GM21529 (cell line): ENCODE results near the gene ARID5B.
"Not testable (repeated sequence)": the region's sequence is repeated elsewhere in the genome, so short reads cannot be mapped to it uniquely, and the experiment has no call there.

ENCODE experiments used
- ATAC-seq: cut with Tn5 transposase; IDR thresholded peaks from one replicate; pipeline ENCODE4 v1.9.1; 2021; ENCODE audit not compliant: unreplicated experiment

ARID5B gene

DNA sequence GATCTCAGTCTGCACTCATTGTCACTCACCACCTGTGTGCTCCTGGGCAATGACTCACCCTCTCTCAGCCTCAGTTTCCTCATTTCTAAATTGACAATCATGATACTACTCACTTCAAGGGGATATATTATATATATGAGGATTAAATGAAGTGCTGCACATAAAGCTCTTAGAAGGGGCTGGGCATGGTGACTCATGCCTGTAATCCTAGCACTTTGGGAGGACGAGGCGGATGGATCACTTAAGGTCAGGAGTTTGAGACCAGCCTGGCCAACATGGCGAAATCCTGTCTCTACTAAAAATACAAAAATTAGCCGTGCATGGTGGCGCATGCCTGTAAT is 127.0 kb downstream of the ARID5B start:
- ATAC-seq, result not testable (repeated sequence)

DNA sequence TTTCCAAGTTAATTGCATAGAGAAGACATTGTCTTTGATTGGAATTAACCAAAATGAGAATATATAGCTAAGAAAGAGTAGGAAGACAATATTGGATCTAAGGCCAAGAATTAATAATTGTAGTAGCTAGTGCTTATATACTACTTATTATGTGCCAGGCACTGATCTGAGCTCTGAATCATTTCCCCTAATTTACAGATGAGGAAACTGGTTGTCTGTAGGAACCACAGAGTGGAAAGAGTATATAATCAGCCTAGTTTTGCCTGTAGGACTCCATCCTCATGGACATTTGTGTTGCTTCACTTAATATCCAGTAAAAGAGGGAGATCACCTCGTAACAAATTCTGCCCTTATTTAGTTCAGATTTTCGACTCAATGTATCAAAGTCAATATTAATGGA is 127.9 kb downstream of the ARID5B start:
- ATAC-seq, result no peak

DNA sequence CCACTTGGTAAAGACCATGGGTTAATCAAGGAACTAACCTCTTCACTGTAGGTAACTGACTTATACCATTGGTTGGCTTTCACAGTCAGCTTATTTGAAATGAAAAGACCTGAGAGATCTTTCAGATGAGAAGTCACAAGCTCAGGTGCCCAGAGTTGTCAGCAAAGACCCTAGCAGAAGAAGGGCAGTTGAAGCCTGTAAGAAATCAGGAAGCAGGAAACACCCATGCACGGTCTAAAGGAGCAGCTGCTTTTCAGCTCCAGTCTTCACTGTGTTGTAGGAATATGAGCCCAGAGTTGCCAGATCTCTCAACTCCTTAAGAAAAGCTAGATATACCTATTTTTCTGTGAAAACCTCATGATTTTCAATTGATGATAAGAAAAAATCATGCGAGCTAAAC is 130.0 kb downstream of the ARID5B start:
- no peak for ATAC-seq

DNA sequence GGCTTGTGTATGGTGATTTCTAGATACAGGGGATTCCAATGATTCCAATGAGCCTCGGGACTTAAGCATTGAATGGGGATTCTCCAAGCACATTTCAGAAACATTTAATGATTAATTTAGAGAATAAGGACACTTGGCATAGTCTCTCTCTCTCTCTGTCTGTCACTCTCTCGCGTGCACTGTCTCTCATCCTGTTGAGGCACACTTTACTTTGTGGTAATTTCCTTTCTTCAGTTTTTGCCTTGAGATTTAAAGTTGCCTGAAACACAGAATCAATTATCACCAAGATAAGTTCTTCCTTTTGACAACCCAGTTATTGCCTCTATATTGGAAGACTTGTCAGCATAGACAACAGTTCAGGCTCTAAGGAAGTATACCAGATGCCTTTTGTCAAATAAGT is 131.6 kb downstream of the ARID5B start:
- no peak for ATAC-seq

DNA sequence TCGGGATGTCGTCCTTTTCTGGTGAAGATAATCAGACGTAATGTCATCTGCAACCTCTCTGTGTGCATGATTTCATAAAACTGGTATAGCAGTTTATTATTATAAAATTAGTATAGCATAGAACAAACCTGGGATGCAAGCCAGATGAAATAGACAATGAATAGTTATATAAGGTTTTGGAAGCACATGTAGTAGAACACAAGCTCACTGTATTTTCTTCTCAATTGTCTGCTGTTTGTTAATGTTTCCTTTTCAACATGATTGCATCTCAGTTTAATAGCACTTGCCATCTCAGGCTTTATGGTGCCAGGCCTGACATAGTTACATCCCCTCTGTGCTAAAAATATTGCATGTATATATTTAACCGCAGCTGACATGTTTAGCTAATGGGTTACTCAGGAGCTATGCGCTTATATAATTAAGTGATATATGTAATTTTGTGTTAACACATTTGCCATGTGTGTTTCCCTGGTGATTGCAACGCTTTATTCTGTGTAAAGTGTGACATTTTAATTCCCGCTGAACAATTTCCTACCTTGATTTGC is 132.7 kb downstream of the ARID5B start:
- ATAC-seq, result no peak

DNA sequence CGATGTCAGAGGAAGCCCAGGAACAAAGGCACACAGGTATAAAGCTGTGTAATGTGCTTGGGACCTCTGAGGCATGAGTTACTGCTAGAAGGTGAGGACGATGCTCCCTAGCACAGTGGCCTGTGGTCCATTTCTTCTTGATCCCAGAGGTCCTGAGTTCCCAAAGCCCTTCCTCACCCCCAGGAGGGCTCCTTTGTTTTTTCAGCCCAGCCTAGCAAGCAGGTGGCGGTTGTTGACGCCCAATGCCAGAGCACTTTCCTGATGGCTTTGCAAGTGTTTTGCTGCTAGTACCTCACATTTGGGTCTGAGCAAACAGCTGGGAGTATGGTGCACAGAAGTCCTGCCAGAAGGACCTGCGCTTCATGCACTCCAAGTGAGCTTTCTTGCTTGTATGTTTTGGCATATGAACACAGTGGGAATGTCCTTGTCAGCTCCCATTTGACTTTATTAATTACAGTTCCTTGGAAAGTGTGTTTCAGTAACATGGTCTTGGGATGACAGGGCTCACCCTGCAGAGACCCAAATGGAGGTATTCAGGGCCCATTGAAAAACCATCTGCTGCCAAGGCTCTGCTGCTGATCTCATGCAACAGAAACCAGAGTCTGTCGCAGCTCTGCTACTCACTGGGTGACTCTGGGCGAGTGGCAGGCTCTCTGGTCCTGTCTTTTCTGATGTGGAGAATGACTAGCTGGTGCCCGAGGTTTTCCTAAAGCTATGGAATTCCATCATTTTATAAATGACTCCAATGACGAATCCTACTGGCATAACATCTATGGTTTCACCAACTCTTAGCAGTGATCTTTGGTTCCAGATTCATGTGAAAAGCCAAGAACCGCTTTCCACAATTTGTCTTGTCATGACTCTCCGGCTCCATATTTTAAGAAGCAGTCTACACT is 134.9 kb downstream of the ARID5B start:
- no peak for ATAC-seq

DNA sequence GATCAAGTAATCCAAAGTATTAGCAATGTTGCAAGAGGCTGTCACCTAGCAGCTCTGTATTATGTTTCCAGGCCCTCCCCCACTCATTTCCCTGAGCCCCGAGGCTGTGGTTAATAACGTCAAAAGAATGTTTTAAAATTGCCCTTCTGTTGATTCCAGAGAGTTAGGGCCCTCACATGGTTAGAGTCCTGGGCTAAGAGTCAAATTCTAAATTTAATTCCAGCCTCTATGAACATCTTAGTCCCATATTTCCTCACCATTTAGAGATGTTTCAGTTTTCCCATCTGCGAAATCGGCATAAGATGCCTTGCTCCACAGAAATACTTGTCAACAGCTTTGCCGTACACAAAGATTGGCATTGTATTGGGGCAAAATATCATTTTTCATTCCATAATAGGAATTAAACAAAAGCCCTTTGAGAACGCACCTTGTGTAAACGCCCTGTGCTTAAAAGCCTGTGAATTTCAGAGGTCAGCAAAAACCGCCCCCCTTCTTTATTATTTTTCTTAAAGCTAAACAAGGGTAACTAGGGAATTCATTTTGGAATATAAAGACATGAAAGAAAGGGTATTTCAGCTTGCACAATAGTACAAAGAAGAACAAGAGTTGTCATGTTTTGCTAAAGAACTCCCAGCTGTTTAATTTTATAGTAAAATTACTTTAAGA is 135.8 kb downstream of the ARID5B start:
- no peak for ATAC-seq

DNA sequence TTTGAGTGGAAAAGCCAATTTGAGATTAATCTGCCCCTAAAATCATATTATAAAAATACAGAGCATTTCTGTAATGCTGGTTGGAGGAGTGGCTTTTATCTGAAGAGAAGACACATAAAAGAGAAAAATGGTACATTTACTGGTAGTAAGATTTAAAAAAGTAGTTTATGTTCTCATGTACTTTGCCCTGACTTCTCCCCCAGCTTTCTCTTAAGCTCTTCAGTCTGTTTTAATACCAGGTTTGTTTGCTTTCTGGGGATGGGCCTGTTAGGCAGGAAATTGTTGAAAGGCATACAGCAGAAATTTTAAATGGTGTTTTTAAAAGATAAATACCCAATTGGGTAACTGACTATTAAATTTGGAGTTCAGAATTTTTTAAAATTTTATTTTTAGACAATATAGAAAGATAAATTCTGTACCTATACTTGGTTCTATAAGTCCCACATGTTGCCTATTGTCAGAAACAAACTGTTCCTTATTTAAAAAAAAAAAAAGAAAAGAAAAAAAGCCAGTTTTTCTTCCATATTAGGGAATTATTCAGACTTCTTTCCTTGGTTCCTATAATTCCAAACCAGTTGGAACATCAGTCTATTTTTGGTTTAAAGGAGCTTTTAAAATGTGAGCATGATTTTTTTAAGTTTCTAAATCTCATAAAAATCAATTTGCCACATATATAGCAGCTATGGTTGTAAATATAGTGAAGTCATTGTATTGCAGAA is 136.6 kb downstream of the ARID5B start:
- no peak for ATAC-seq

DNA sequence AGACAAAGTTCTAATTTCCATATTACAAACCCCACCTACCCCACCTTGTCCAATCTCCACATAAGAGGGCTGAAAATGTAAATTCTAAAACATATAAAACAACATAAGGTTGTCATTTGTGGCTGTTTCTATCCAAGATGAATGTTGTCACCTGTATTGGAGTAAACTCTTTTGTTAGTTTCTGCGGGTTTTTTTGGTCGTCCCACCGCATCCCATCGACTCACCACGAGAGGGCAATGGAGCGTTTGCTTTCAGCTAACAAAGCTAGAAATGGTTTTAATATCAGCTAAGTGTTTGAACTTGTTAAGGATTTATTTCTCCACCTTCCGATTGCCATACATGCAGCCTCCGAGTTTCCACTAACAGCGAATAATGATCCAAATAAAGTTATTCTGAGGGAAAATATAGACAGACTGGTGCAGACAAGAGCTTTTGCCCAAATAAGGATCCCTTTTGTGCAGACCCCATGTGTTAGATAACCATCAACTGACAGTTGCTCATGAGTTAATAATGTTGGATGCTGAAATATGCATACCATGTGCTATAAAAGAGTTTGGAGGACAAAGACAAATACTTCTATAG is 137.2 kb downstream of the ARID5B start:
- peak; percentile 59 for ATAC-seq

DNA sequence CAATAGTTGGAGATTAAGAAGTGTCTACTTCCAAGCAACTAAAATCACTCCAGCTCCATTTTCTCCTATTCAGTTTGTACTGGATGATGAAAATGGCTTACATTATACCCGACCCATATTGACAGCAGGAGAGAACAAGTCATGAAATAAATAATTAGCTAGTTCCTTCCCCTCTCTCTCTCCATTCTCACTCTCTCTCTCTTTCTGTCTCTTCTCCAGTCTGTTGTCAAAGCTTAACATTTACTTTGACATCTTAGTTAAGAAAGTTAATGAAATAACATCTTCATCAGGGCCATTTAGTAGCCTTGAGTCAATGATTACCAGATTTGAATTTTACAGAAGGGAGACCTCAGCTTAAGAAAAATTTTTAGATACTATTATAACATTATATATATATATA is 138.5 kb downstream of the ARID5B start:
- ATAC-seq, result no peak

DNA sequence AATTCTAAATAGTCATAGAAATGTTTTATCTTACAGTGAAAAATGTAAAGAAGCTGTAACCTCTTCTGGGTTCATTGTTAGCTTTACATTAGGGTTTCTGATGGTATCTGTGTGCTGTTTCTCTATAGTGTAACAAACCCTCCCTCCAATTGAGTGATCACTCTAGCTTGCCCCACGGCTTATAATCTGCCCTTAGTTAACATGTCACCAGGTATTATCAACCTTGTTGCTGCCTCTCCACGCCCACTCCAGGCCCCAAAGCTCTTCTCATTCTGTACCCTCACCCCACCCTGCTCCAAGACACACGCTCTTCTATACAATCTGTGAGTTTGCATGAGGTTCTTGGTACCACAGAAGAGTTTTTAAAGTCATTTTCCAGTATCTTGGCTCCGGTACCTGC is 139.4 kb downstream of the ARID5B start:
- no peak for ATAC-seq

DNA sequence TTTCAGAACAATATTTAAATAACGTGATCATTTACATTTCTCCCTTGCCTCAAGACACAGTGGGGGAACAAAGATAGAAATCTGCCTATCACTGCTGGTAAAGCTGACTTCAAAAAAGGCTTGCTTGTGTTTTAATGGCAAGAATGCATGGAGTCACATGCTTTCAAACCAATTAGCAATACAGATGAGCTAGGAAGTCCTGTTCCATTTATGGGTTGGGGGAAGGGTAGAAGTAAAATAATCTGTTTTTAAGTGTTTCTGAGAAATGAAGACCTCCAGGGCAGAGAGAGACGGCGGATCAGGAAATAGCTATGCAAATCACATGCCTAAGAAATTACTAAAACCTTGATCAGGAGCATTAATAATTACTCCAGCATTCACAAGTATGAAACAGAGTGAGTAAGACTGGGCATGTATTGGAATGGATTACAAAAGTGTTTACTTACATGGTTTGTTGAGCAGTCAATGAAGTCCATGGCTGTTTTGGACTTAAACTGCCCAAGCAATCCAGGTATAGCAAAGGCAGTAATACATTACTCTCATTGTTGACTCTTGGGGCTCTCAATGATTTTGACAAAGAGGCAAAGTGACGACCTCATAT is 142.0 kb downstream of the ARID5B start:
- ATAC-seq, result no peak

DNA sequence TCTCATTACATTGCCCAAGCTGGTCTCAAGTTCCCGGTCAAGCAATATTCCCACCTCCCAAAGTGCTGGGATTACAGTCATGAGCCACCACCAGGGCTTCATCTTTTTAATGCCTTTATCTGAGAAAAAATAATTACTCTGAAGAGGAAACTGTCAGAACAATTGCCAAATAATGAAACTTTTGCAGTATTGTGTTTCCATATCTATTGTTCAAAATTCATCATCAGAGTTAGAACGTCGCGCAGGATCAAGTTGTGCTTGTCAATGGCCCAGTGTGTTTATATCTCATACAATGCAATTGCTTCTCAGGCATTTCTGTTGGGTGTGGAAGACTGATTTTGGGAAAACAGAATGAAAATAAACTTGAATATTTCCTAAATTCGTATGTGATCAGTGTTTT is 143.1 kb downstream of the ARID5B start:
- no peak for ATAC-seq

DNA sequence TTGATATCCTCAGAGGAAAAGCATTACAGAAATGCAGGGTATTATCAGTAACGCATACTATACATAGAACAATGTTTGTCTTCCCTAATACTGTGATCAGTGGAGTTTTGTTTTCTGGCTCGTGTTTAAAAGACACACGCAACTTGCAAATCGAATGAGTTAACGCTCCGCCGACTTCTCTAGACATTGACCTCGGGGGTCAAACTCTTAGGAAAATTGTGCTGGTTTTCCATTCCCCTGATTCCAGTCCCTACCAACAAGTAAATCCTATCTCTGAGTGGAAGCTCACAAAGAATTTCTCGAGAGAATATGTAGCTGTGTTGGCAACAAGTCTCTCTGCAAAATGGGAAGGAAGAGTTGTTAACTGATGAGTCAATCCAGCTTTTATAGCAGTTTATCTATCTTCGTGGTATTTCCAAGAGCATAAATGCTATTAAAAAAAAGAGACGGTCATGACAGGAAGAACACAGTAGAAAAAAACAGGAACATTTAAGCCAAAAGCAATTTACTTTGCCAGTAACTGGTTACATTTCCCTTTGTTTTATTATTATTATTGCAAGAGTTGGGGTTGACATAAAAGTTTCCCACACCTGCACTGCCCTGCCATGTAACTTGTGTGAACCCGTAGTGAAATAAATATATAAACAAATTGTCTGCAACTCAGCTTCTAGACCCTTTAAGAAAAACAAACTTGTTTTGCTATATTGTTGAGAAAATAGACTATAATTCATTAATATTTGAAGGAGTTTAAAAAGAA is 144.4 kb downstream of the ARID5B start:
- ATAC-seq, result no peak

DNA sequence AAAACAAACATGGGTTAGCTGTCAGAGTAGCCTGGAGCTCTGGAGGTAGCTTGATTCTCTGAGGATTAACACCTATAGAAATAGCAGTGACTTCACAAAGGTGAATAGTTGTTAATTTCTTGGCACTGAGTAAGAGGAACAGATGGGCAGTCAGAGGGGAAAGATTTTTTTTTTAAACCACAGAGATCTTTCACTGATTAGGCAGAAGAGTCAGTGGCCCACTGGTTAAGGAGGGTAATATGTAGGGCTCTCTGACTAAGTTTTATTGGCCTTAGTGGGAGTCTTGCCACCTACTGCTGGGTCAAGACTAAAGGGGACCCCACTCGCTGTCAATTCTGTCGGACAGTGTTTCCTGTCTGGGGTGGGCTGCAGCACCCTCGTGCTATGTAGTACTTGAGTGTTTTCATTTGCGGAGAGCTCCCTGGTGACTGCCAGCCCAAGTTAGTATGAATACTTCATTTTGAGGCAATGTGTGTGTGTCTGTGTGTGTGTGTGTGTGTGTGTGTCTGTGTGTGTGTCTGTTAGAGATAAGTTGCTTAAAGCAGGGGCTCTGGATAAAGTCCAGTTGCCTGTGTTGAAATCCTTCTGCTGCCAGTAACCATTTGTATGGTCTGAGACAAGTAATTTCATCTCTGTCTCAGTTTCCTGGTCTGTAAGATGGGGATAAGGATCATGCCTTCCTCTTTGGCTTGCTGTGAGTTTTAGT is 145.2 kb downstream of the ARID5B start:
- ATAC-seq, result peak; percentile 40

DNA sequence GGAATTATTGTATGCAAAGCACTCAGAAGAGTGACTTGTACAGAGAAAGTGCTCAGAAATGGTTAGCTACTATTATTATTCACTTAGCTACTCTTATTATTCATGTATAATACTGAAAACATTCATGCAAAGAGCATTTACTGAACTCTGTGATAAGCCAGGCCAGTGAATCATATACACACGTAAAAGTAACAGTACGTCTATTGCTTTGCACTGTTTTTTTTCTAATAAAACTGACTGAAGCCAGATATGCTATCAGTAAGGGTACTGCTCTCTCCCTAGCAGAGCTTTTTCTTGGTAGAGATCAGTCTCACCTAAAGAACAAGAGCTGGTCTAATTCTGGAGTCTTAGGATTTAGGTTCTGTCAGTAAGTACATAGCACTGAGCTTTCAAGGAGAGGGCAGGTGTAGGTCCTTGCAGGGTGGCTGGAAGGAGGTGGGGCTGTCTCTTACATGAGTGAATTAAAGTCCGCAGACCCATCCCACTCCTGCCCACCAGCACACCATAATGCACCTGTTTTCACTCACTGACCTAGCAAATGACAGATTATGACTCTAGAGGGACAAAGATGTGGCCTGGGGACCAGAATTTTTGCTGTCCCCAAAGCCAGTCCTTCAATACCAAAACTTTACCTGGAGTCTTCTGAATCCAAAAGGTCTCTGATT is 145.9 kb downstream of the ARID5B start:
- peak; percentile 11 for ATAC-seq

DNA sequence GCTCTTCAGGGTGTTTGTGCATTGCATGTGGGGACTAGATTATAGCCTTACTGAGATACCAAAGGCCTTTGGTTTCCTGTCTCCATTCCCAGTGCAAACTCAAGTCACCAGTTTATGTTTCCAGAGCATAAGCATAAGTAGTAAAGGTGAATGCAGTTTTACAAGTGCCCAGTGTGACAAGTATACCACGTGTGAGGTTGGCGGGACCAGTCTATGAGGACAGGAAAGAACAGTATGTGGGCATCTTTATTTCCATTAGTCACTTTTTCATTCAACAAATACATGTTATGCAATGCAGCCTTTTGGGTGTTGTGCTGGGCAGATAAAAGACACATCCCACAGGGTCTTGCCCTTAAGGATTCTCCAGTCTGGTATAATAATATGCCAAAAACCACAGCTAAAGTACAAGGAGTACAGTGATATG is 146.5 kb downstream of the ARID5B start:
- no peak for ATAC-seq

DNA sequence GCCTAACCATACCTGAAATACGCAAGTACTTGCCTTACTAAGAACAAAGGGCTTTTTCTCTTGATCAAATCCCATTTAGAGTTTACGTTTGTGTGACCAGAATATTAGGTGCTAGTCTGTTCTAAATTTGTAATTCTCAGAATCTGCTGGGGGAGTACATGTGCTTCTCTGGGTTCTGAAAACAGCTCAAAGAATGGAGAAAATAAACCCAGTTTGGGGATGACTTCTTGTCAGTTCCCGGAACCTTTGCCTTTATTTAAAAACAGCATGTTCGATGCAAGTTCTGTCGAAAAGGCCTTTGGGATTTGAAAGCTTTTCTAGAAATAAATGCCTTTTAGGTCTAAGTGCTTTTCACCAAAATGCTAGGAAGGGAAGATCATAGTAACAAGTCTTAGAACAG is 147.0 kb downstream of the ARID5B start:
- no peak for ATAC-seq
